A673 (cell line): ENCODE measurements around the gene ALOX15. TPM values are rescaled to one million over a fixed set of nuclear protein-coding genes. Genes with fewer than 3 reads are reported as not detected.

Experiments
- BruUV-seq: library from RNA; stranded (reverse); fragments of 400-500 nt; replicated peaks from 2 replicates; lab custom pipeline; 2021; lab: Mats Ljungman, UMichigan
- CTCF ChIA-PET: fragments of 300-600 bp; sonication (Branson Sonifier 250); formaldehyde crosslinking; loops from one replicate; lab custom pipeline; 2022; ENCODE audit warnings: antibody characterized with exemption; lab: Charles Lee
- POLR2A ChIA-PET: fragments of 300-600 bp; sonication (Branson Sonifier 250); formaldehyde crosslinking; loops from one replicate; lab custom pipeline; 2022; ENCODE audit warnings: antibody characterized with exemption; ENCODE audit not compliant: low non-redundant PET; lab: Charles Lee
- DNase-seq: peaks from one replicate; pipeline ENCODE4 v3.0.0-alpha.2; 2015; ENCODE audit warnings: low spot score
- H3K27ac ChIP-seq: fragments of 200-600 bp; sonication (generic); 2 replicates; pipeline ENCODE4 v1.5.1; 2016; ENCODE audit warnings: mixed run types, low read depth, mild to moderate bottlenecking, mixed read lengths, antibody characterized with exemption, low read length; ENCODE audit not compliant: poor library complexity, severe bottlenecking
- H3K27me3 ChIP-seq: fragments of 200-600 bp; sonication (generic); replicated peaks from 2 replicates; pipeline ENCODE4 v1.6.1; 2017; ENCODE audit warnings: mixed run types, low read depth, mild to moderate bottlenecking, mixed read lengths, antibody characterized with exemption, low read length; ENCODE audit not compliant: insufficient read depth, poor library complexity
- H3K36me3 ChIP-seq: fragments of 200-600 bp; sonication (generic); 2 replicates; pipeline ENCODE4 v1.6.1; 2016; ENCODE audit warnings: mixed run types, mild to moderate bottlenecking, mixed read lengths, antibody characterized with exemption, low read length; ENCODE audit not compliant: insufficient read depth, poor library complexity, severe bottlenecking
- H3K4me1 ChIP-seq: fragments of 200-600 bp; sonication (generic); 2 replicates; pipeline ENCODE4 v1.6.1; 2017; ENCODE audit warnings: mixed run types, mild to moderate bottlenecking, mixed read lengths, antibody characterized with exemption, low read length; ENCODE audit not compliant: insufficient read depth, poor library complexity, severe bottlenecking
- H3K4me3 ChIP-seq: fragments of 200-600 bp; sonication (generic); 2 replicates; pipeline ENCODE4 v1.5.1; 2016; ENCODE audit warnings: low read depth, mixed run types, mild to moderate bottlenecking, mixed read lengths, low read length; ENCODE audit not compliant: poor library complexity, severe bottlenecking
- H3K9me3 ChIP-seq: fragments of 200-600 bp; sonication (generic); 2 replicates; pipeline ENCODE4 v1.6.1; 2016; ENCODE audit warnings: mixed run types, low read depth, mild to moderate bottlenecking, mixed read lengths, antibody characterized with exemption, low read length; ENCODE audit not compliant: poor library complexity, severe bottlenecking
- EZH2 ChIP-seq: fragments of 200-600 bp; sonication (generic); IDR thresholded peaks from 2 replicates; pipeline ENCODE4 v1.6.1; 2017; ENCODE audit warnings: borderline replicate concordance, low read depth, mild to moderate bottlenecking, mixed read lengths, antibody characterized with exemption, low read length; ENCODE audit not compliant: poor library complexity, severe bottlenecking
- intact Hi-C: fragments of 100-400 bp; cut with micrococcal nuclease; formaldehyde crosslinking; loops from one replicate; pipeline ENCODE4 v1.10.0; 2022; ENCODE audit not compliant: unreplicated experiment
- total RNA-seq: library from RNA; stranded (reverse); gene quantifications from 2 replicates; pipeline ENCODE4 v1.2.3, GENCODE V29; 2021
- TF ChIP-seq, protein P1 (sequence below): fragments of 300-800, 200-600 bp; sonication (generic); conservative IDR thresholded peaks from 2 replicates; pipeline ENCODE4 v1.5.1; 2017; ENCODE audit warnings: low read depth, mild to moderate bottlenecking, antibody characterized with exemption, low read length, moderate library complexity, mixed read lengths

The ALOX15 gene
- total RNA-seq, 1 experiment from 2014 or later = not detected

GRCh38 chr17:4600563-4600962 is 40.9 kb downstream of the ALOX15 start:
- Histone ChIP-seq H3K4me1 (peaks cover 9% of the 10 kb centered on the region), H3K9me3 (no peaks in the 10 kb centered on the region), H3K36me3 (no peaks in the 10 kb centered on the region), H3K27me3 (no peaks in the 10 kb centered on the region), H3K4me3 (no peak overlapping the region), H3K27ac (no peak overlapping the region)
- intact Hi-C loops = no loop called here
- CTCF ChIA-PET = interaction anchor here (0.6 kb wide), 1 partner anchor 34 kb away, joined by 4 read pairs; no protein-coding TSS in a partner anchor
- TF ChIP-seq EZH2 = no peak
- TF ChIP-seq, protein P1, sequence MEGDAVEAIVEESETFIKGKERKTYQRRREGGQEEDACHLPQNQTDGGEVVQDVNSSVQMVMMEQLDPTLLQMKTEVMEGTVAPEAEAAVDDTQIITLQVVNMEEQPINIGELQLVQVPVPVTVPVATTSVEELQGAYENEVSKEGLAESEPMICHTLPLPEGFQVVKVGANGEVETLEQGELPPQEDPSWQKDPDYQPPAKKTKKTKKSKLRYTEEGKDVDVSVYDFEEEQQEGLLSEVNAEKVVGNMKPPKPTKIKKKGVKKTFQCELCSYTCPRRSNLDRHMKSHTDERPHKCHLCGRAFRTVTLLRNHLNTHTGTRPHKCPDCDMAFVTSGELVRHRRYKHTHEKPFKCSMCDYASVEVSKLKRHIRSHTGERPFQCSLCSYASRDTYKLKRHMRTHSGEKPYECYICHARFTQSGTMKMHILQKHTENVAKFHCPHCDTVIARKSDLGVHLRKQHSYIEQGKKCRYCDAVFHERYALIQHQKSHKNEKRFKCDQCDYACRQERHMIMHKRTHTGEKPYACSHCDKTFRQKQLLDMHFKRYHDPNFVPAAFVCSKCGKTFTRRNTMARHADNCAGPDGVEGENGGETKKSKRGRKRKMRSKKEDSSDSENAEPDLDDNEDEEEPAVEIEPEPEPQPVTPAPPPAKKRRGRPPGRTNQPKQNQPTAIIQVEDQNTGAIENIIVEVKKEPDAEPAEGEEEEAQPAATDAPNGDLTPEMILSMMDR = no peak
- POLR2A ChIA-PET = no interaction called here
- DNase-seq = no peak
- BruUV-seq = no TSS peak

- DNase-seq = no peak
- no peaks in the 10 kb centered on the region for H3K27me3 ChIP-seq
- peaks cover 8% of the 10 kb centered on the region for H3K4me1 ChIP-seq
- intact Hi-C loops = no loop called here
- no peak overlapping the region for H3K27ac ChIP-seq
- TF ChIP-seq EZH2 = no peak
- TF ChIP-seq, protein P1 = no peak
- BruUV-seq = no TSS peak
- H3K4me3 ChIP-seq = no peak overlapping the region
- no peaks in the 10 kb centered on the region for H3K36me3 ChIP-seq
- H3K9me3 ChIP-seq = no peaks in the 10 kb centered on the region
- CTCF ChIA-PET = interaction anchor here (0.6 to 1.1 kb wide), 3 partner anchors 9 to 283 kb away, joined by 3 to 4 read pairs (median 4); no protein-coding TSS in a partner anchor
- POLR2A ChIA-PET = no interaction called here
Measured at GRCh38 chr17:4599505-4600281, 41.8 kb downstream of the ALOX15 start.

GRCh38 chr17:4598776-4599504 is 42.5 kb downstream of the ALOX15 start:
- no peaks in the 10 kb centered on the region for H3K27me3 ChIP-seq
- no peak for DNase-seq

More at GRCh38 chr17:4598776-4599504, 42.5 kb downstream of the ALOX15 start:
- POLR2A ChIA-PET = no interaction called here
- no peaks in the 10 kb centered on the region for H3K36me3 ChIP-seq
- H3K9me3 ChIP-seq = no peaks in the 10 kb centered on the region
- intact Hi-C loops = no loop called here
- H3K4me1 ChIP-seq = peaks cover under 1% of the 10 kb centered on the region
- no peak overlapping the region for H3K27ac ChIP-seq
- BruUV-seq = no TSS peak
- no peak overlapping the region for H3K4me3 ChIP-seq
- no peak for TF ChIP-seq EZH2
- TF ChIP-seq, protein P1 = no peak
- CTCF ChIA-PET = interaction anchor here (0.6 to 1.1 kb wide), 2 partner anchors 9 to 282 kb away, joined by 3 to 4 read pairs; no protein-coding TSS in a partner anchor
